SJSA1 (cell line): ENCODE data around the gene KDM4F. TPM values are rescaled to one million over a fixed set of nuclear protein-coding genes. Genes with fewer than 3 reads are reported as not detected.
"Not testable (repeated sequence)": the region's sequence is repeated elsewhere in the genome, so short reads cannot be mapped to it uniquely, and the experiment has no call there.

ENCODE experiments used
- DNase-seq, 2 experiments: peaks; one replicate each; pipeline ENCODE4 v3.0.0-alpha.2; 2015 to 2020; ENCODE audit warnings: low spot score in 2 of 2, low read depth in 1 of 2
- H3K27ac ChIP-seq: fragments of 250-450 bp; sonication (Bioruptor Pico); 2 replicates; pipeline ENCODE4 v1.5.1; 2020; ENCODE audit warnings: mild to moderate bottlenecking, moderate library complexity
- H3K27me3 ChIP-seq: fragments of 250-450 bp; sonication (Bioruptor Pico); replicated peaks from 2 replicates; pipeline ENCODE4 v1.5.1; 2020; ENCODE audit warnings: mild to moderate bottlenecking, moderate library complexity
- H3K36me3 ChIP-seq: fragments of 250-450 bp; sonication (Bioruptor Pico); 2 replicates; pipeline ENCODE4 v1.5.1; 2020; ENCODE audit warnings: mild to moderate bottlenecking
- H3K4me1 ChIP-seq: fragments of 250-450 bp; sonication (Bioruptor Pico); replicated peaks from 2 replicates; pipeline ENCODE4 v1.6.1; 2021; ENCODE audit warnings: mild to moderate bottlenecking
- H3K4me3 ChIP-seq: fragments of 250-450 bp; sonication (Bioruptor Pico); 2 replicates; pipeline ENCODE4 v1.5.1; 2020; ENCODE audit warnings: mild to moderate bottlenecking
- H3K9me3 ChIP-seq: fragments of 250-450 bp; sonication (Bioruptor Pico); replicated peaks from 2 replicates; pipeline ENCODE4 v1.5.1; 2020; ENCODE audit warnings: mild to moderate bottlenecking
- total RNA-seq: library from RNA; depleted of rRNA; stranded (reverse); fragments of >200 nt; shearing (Covaris generic); gene quantifications from 2 replicates; pipeline ENCODE4 v1.2.3, GENCODE V29; 2014; rRNA removed

Gene KDM4F
- not detected in 2 replicates for total RNA-seq

DNA sequence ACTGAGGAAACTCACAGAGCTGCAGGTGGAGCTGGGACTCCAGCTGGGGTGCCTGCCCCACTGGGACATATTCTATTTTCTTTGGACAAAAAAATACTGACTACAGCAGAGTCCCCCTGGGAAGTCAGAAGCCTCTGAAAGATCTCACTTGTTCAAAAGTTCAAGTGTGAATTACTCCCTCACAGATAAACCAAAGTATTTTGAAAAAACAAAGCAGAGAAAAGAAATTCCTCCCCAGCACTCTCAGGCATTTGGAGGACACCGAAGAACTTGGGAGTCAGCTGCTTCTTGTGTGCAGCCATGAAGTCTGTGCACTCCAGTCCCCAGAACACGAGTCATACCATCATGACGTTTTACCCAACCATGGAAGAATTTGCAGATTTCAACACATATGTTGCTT lies at the start of gene KDM4F:
Gene KDM4F, plus strand, starts transcription at position 301 of the 400 bp plus-strand sequence.
- not testable (repeated sequence) for H3K9me3 ChIP-seq, H3K4me3 ChIP-seq, DNase-seq, H3K27me3 ChIP-seq, H3K36me3 ChIP-seq, H3K27ac ChIP-seq, H3K4me1 ChIP-seq

DNA sequence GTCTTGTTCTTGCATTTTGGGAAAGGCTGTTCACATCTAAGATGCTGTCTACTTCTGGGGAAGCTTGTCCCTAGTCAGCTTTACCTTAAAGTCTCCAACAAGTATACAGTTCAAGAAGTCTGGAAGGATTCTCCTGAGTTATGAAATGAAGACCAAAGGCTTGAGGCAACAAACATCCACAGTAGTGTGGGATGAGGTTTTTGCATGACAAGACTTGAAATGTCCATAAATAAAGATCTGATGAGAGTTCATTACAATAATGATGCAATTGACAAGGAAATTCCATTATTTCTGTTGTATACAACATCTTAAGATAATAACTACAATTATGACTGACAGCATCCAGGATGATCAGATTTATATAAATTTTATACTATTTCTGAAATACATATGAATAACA lies 45.5 kb upstream of the KDM4F start:
- Histone ChIP-seq H3K4me3 (no peak overlapping the region), H3K4me1 (no peaks in the 10 kb centered on the region), H3K36me3 (no peaks in the 10 kb centered on the region), H3K9me3 (no peaks in the 10 kb centered on the region), H3K27me3 (no peaks in the 10 kb centered on the region), H3K27ac (no peak overlapping the region)
- DNase-seq: no peak

DNA sequence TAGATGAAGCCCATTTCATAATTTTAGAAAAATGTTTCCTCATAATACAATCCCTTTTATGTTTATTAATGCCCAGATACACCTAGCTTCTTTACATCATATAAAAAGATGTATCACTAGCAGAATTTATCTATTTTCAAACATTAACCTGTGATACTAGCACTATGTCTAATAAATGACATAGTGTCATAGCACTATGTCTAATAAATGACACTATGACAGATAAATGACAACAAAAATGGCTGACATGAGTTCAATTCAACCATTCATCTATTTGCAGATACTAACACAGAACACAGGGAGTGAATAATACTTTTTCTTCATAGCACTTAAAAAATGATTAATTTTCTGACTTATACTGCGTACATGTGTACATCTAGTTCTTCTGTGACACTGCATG lies 43.6 kb upstream of the KDM4F start:
- Histone ChIP-seq H3K27me3 (no peaks in the 10 kb centered on the region), H3K9me3 (no peaks in the 10 kb centered on the region), H3K4me1 (no peaks in the 10 kb centered on the region), H3K36me3 (no peaks in the 10 kb centered on the region), H3K4me3 (no peak overlapping the region), H3K27ac (no peak overlapping the region)
- no peak for DNase-seq

DNA sequence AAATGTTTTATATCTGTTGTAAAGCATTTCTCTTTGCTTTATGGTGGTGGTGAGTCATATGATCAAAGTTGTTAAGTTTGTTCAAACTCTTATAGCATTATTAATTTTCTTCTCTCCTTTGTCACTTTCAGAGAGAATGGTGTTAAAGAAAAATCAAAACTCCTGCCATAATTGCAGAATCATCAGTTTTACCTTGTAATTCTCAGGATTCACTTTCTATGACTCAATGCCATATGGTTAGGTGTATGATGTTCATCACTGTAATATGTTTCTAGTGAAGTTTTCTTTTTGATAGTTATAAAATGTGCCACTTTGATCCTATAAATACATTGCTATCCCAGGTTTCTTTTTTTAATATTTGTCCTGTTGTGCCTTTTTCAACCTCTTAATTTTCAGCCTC lies 37.8 kb upstream of the KDM4F start:
- no peak overlapping the region for H3K4me3 ChIP-seq
- H3K36me3 ChIP-seq: no peaks in the 10 kb centered on the region
- no peaks in the 10 kb centered on the region for H3K4me1 ChIP-seq
- no peaks in the 10 kb centered on the region for H3K27me3 ChIP-seq
- DNase-seq: no peak
- no peaks in the 10 kb centered on the region for H3K9me3 ChIP-seq
- H3K27ac ChIP-seq: no peak overlapping the region

DNA sequence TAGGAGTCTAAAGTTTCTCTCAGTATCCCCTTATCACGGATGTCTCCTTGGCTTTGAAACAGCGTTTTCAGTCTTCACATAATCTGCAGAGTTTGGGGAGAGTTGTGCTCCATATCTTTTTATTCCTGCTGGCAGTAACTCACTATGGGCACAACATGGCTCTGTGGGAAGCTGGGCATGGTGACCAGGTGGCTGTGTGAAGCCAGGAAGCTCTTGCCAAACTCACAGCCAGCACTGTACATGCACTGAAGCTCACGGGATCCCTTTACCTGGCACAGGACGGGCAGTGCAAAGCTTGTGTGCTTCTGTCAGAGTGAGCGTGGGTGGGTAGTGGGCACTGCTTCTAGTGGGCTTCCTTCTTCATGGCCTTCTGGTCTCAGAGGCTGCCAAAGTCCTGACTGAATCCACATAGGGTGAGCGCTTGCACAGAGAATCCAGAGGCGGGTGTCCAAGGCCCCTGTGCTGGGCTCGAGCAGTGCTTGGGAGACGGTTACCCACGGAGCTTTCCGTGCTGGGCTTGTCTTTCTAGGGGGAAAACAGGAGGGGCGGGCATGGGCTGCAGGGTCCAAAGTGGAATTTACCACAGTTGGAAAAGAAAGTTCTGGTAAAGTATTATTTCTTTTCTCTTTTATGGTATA lies 34.9 kb upstream of the KDM4F start:
- no peaks in the 10 kb centered on the region for H3K9me3 ChIP-seq
- H3K36me3 ChIP-seq: no peaks in the 10 kb centered on the region
- no peak overlapping the region for H3K4me3 ChIP-seq
- no peaks in the 10 kb centered on the region for H3K4me1 ChIP-seq
- no peak for DNase-seq
- H3K27ac ChIP-seq: no peak overlapping the region
- no peaks in the 10 kb centered on the region for H3K27me3 ChIP-seq

DNA sequence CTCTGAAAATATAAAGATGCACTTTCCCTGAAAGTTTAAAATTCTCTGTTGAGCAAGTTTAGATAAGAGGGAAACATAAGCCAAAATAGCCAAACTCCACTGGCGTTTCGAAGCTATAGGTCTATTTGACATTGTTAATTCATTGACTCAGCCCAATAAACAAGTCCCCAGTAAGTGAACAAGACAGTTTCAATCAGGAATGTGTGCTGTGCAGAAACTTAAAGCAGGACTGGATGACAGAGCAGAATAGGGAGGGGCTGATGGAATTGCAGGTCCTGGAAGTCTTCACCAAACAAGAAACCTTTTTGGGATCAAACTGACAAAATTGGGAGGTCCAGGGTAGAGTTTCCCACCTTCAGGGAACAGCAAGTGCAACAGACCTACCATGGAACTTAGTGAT lies 33.1 kb upstream of the KDM4F start:
- H3K36me3 ChIP-seq: no peaks in the 10 kb centered on the region
- no peak for DNase-seq

DNA sequence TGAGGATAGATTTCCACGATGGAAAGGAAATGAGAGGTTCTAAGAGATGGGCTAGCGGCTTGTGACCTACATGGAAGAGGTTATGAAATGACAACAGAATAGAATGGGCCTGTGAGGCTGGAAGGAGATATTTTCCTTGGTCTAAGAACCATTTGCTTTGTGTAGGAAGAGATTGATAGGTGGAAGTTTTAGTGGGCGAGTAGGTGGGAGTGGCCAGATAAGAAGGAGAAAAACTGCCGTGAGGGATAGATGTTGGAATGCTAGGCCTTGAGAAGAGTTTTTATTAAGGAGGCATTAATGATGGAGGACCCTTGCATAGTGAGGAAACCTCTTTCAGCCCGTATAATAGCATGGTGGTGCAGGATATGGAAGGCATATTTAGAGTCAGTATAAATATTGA lies 27.8 kb upstream of the KDM4F start:
- H3K36me3 ChIP-seq, H3K9me3 ChIP-seq, H3K27me3 ChIP-seq, H3K4me1 ChIP-seq, H3K4me3 ChIP-seq, H3K27ac ChIP-seq, DNase-seq: not testable (repeated sequence)

More for the DNA sequence above, 33.1 kb upstream of the KDM4F start:
- Histone ChIP-seq H3K27me3 (no peaks in the 10 kb centered on the region), H3K9me3 (no peaks in the 10 kb centered on the region), H3K4me1 (no peaks in the 10 kb centered on the region), H3K27ac (no peak overlapping the region), H3K4me3 (no peak overlapping the region)

DNA sequence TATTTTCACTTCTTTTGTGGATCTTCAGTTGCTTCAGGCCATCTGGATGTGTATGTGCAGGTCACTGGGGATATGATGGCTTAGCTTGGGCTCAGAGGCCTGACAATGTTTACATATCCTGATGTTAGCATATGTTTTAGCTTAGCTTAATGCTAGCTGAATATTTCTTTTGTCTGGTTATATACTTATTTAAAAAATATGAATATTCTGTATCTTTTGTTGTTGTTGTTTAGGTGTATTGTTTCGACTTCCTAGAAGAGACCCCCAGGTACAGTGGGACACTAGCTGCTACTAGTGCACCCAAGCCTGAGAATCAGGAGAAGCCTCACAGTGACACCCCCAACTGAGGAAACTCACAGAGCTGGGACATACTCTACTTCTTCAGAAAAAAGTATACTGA lies 24.3 kb upstream of the KDM4F start, which contains the start of gene KDM4E:
Gene KDM4E, plus strand, starts transcription at position 301 of the 400 bp plus-strand sequence. CDS start 300 bp downstream, outside the sequence.
- no peak for DNase-seq

DNA sequence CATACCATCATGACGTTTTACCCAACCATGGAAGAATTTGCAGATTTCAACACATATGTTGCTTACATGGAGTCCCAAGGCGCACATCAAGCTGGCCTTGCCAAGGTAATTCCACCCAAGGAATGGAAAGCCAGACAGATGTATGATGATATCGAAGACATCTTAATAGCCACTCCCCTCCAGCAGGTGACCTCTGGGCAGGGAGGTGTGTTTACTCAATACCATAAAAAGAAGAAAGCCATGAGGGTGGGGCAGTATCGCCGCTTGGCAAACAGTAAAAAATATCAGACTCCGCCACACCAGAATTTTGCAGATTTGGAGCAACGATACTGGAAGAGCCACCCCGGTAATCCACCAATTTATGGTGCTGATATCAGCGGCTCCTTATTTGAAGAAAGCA lies 23.6 kb upstream of the KDM4F start:
- DNase-seq, H3K36me3 ChIP-seq, H3K4me1 ChIP-seq, H3K4me3 ChIP-seq, H3K9me3 ChIP-seq, H3K27ac ChIP-seq, H3K27me3 ChIP-seq: not testable (repeated sequence)

More for the DNA sequence above, 24.3 kb upstream of the KDM4F start, which contains the start of gene KDM4E:
- no peaks in the 10 kb centered on the region for H3K9me3 ChIP-seq
- no peak within 1 kb of the TSS for H3K4me3 ChIP-seq
- no peaks in the 10 kb centered on the region for H3K27me3 ChIP-seq
- H3K36me3 ChIP-seq: no peaks in the 10 kb centered on the region
- H3K27ac ChIP-seq: no peak within 1 kb of the TSS
- no peaks in the 10 kb centered on the region for H3K4me1 ChIP-seq

DNA sequence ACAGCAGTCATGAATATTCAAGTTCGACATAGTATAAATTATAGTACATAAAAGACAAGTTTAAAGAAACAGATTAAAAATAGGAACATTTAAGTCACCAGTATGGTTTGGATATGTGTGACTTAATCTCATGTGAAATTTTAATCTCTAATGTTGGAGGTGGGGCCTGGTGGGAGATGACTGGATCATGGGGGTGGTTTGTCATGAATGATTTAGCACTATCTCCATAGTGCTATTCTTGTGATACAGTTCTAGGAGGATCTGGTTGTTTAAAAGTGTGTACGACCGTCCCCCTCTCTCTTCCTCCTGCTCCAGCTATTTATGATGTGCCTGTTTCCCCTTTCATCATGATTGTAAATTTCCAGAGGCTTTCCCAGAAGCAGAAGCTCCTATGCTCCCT lies 20.9 kb upstream of the KDM4F start:
- H3K36me3 ChIP-seq: no peaks in the 10 kb centered on the region
- H3K27ac ChIP-seq: no peak overlapping the region
- no peak for DNase-seq
- H3K27me3 ChIP-seq: no peaks in the 10 kb centered on the region
- no peak overlapping the region for H3K4me3 ChIP-seq
- no peaks in the 10 kb centered on the region for H3K4me1 ChIP-seq
- H3K9me3 ChIP-seq: no peaks in the 10 kb centered on the region

DNA sequence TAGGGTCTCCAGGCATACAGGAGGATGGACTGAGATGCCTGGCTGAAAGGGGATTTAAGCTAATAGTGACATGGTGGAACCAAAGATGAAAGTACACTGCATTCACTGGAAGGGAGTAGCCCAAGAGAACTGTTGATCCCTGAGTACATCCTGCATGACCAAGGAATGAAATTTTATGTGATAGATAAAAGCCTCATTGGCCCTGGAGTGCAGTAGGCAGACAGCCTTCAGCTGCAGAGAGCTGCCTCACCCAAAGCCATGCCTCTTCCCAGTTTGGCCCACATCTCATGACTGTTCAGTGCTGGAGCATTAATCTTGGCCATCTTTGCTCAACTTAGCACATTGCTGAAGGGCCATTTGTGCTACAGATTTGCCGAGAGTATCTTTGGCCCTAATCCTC lies 16.2 kb upstream of the KDM4F start:
- DNase-seq: no peak
- no peaks in the 10 kb centered on the region for H3K4me1 ChIP-seq
- no peaks in the 10 kb centered on the region for H3K9me3 ChIP-seq
- H3K4me3 ChIP-seq: no peak overlapping the region
- no peaks in the 10 kb centered on the region for H3K36me3 ChIP-seq
- no peaks in the 10 kb centered on the region for H3K27me3 ChIP-seq
- no peak overlapping the region for H3K27ac ChIP-seq

DNA sequence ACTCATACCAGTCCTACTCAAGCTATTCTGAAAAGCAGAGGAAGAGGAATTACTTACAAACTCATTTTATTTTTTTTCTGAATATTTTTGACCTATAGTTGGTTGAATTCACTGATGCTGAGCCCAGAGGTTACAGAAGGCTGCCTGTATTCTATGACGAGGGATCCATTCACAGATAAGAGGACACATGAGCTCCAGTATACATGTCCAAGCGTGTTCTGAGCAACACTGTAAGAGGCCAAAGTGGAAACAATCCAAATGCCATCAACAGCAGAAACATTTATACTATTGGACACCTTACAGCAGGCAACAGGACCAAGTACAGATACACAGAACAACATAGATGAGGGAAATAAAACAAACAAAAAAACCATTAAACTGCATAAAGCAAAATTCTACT lies 13.9 kb upstream of the KDM4F start:
- no peak for DNase-seq
- Histone ChIP-seq H3K36me3 (no peaks in the 10 kb centered on the region), H3K4me1 (no peaks in the 10 kb centered on the region), H3K27ac (no peak overlapping the region), H3K9me3 (no peaks in the 10 kb centered on the region), H3K4me3 (no peak overlapping the region), H3K27me3 (no peaks in the 10 kb centered on the region)

DNA sequence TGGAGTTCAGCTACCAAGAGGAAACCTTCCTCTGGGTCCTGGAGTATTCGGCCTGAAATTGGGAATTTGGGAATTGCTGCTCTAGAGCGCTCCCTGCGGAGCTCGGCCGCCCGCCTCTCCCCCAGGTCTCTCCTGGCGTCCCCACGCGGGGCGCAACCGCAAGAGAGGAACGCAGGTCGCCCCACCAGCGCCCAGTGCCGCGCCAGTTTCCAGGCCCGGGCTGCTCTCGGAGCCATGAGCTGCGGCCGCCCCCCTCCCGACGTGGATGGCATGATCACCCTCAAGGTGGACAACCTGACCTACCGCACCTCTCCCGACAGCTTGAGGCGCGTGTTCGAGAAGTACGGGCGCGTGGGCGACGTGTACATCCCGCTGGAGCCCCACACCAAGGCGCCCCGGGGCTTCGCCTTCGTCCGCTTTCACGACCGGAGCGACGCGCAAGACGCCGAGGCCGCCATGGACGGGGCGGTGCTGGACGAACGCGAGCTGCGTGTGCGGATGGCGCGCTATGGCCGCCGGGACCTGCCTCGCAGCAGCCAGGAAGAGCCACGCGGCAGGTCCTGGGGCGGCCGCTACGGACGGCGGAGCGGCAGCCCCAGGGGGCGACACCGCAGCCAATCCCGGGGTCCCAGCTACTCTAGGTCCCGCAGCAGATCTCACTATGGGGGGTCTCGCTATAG lies 11.7 kb upstream of the KDM4F start:
- not testable (repeated sequence) for H3K9me3 ChIP-seq, H3K4me1 ChIP-seq, DNase-seq, H3K36me3 ChIP-seq, H3K4me3 ChIP-seq, H3K27ac ChIP-seq, H3K27me3 ChIP-seq

DNA sequence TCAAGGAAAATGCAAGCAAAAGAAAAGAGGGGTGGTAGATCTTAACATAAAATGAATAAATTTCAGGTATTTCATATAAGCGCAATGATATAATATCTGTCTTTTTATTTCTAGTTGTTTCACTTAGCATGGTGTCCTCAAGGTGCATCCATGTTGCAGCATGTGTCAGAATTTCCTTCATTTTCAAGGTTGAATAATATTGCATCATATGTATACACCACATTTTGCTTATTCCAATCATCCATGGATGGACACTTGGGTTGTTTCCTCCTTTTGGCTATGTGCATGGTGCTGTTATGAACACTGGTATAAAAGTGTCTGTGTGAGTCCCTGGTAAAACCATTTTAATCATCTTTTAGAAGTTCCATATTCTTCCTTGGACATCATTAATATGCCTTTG lies 7.0 kb upstream of the KDM4F start:
- H3K27me3 ChIP-seq: no peaks in the 10 kb centered on the region
- no peaks in the 10 kb centered on the region for H3K36me3 ChIP-seq

More for the DNA sequence above, 7.0 kb upstream of the KDM4F start:
- Histone ChIP-seq H3K4me1 (no peaks in the 10 kb centered on the region), H3K4me3 (no peak overlapping the region), H3K27ac (no peak overlapping the region), H3K9me3 (no peaks in the 10 kb centered on the region)
- no peak for DNase-seq
